PC-3 (cell line): ENCODE data around the gene GRIA1. TPM values are rescaled to one million over a fixed set of nuclear protein-coding genes. Genes with fewer than 3 reads are reported as not detected.

Experiments used
- ATAC-seq: fragments of 200-7000 bp; cut with Tn5 transposase; 2 replicates; pipeline ENCODE4 v1.9.1; 2020; ENCODE audit warnings: mild to moderate bottlenecking, moderate library complexity
- BruUV-seq: library from RNA; stranded (reverse); fragments of 400-500 nt; replicated peaks from 2 replicates; lab custom pipeline; 2021; lab: Mats Ljungman, UMichigan
- CTCF ChIA-PET: fragments of 300-600 bp; sonication (Branson Sonifier 250); formaldehyde crosslinking; loops from one replicate; lab custom pipeline; 2022; ENCODE audit warnings: antibody characterized with exemption; lab: Charles Lee
- POLR2A ChIA-PET: fragments of 300-600 bp; sonication (Branson Sonifier 250); formaldehyde crosslinking; loops from one replicate; lab custom pipeline; 2022; ENCODE audit warnings: antibody characterized with exemption; ENCODE audit not compliant: unreplicated experiment; lab: Charles Lee
- DNase-seq: peaks from one replicate; pipeline ENCODE4 v3.0.0-alpha.2; 2015
- H2AFZ ChIP-seq: fragments of 300-600 bp; sonication (generic); 2 replicates; pipeline ENCODE4 v1.6.0; 2016; ENCODE audit warnings: antibody characterized with exemption, low read length
- H3F3A ChIP-seq: fragments of 300-600 bp; sonication (generic); one replicate; pipeline ENCODE4 v1.6.0; 2017; ENCODE audit warnings: antibody characterized with exemption, low read length, control low read depth, mild to moderate bottlenecking; ENCODE audit not compliant: unreplicated experiment
- H3K27ac ChIP-seq: fragments of 300-600 bp; sonication (generic); 2 replicates; pipeline ENCODE4 v1.5.1; 2016; ENCODE audit warnings: mild to moderate bottlenecking, low read length
- H3K27me3 ChIP-seq: fragments of 300-600 bp; sonication (generic); 2 replicates; pipeline ENCODE4 v1.6.1; 2016; ENCODE audit warnings: low read length, mixed read lengths
- H3K36me3 ChIP-seq: fragments of 300-600 bp; sonication (generic); 2 replicates; pipeline ENCODE4 v1.6.1; 2016; ENCODE audit warnings: low read depth, mixed run types, low read length, mixed read lengths
- H3K4me1 ChIP-seq: fragments of 300-600 bp; sonication (generic); 2 replicates; pipeline ENCODE4 v1.5.1; 2016; ENCODE audit warnings: low read length; ENCODE audit not compliant: insufficient read depth
- H3K4me2 ChIP-seq: fragments of 300-600 bp; sonication (generic); 2 replicates; pipeline ENCODE4 v1.6.0; 2016; ENCODE audit warnings: low read length
- H3K4me3 ChIP-seq: fragments of 300-600 bp; sonication (generic); 2 replicates; pipeline ENCODE4 v1.5.1; 2016; ENCODE audit warnings: mild to moderate bottlenecking, low read length, mixed read lengths
- H3K79me2 ChIP-seq: fragments of 300-600 bp; sonication (generic); 2 replicates; pipeline ENCODE4 v1.6.1; 2017; ENCODE audit warnings: low read length, mixed read lengths
- H3K9ac ChIP-seq: fragments of 300-600 bp; sonication (generic); 2 replicates; pipeline ENCODE4 v1.6.0; 2016; ENCODE audit warnings: mild to moderate bottlenecking, low read length
- H3K9me2 ChIP-seq: fragments of 300-600 bp; sonication (generic); replicated peaks from 2 replicates; pipeline ENCODE4 v1.6.1; 2016; ENCODE audit warnings: mixed run types, low read length, mixed read lengths
- H3K9me3 ChIP-seq: fragments of 300-600 bp; sonication (generic); 2 replicates; pipeline ENCODE4 v1.6.1; 2016; ENCODE audit warnings: low read length, mixed read lengths
- H4K20me1 ChIP-seq: fragments of 300-600 bp; sonication (generic); 2 replicates; pipeline ENCODE4 v1.6.1; 2016; ENCODE audit warnings: low read length, mixed read lengths
- CTCF ChIP-seq: fragments of 300-600 bp; sonication (generic); conservative IDR thresholded peaks from 2 replicates; pipeline ENCODE4 v1.5.1; 2017; ENCODE audit warnings: antibody characterized with exemption, low read depth, mild to moderate bottlenecking, low read length
- EZH2 ChIP-seq: fragments of 300-600 bp; sonication (generic); IDR thresholded peaks from one replicate; pipeline ENCODE4 v1.6.1; 2017; ENCODE audit warnings: antibody characterized with exemption, mild to moderate bottlenecking, low read length; ENCODE audit not compliant: unreplicated experiment
- EZH2phosphoT487 ChIP-seq: fragments of 300-600 bp; sonication (generic); IDR thresholded peaks from 2 replicates; pipeline ENCODE4 v1.6.1; 2018; ENCODE audit warnings: mild to moderate bottlenecking, antibody characterized with exemption, low read length, borderline replicate concordance
- intact Hi-C: fragments of 100-400 bp; cut with micrococcal nuclease; formaldehyde crosslinking; loops from 2 replicates; pipeline ENCODE4 v1.9.0; 2023
- total RNA-seq: library from RNA; depleted of rRNA; stranded (reverse); fragments of >200 nt; gene quantifications from 2 replicates; pipeline ENCODE4 v1.2.3, GENCODE V29; 2014

GRIA1 gene
- total RNA-seq, 1 experiment from 2014 or later, result not detected

- no peaks in the 10 kb centered on the region for H3K9me3 ChIP-seq
- POLR2A ChIA-PET, result interaction anchor here (0.6 kb wide), 1 partner anchor 61 kb away, joined by 5 read pairs; no protein-coding TSS in a partner anchor
- ATAC-seq (no peak), DNase-seq (no peak)
- no peak overlapping the region for H3K27ac ChIP-seq
- TF ChIP-seq EZH2 (no peak), CTCF (no peak), EZH2phosphoT487 (no peak)
- no peaks in the 10 kb centered on the region for H3K79me2 ChIP-seq
- CTCF ChIA-PET, result no interaction called here
- no peaks in the 10 kb centered on the region for H3K4me1 ChIP-seq
- H3F3A ChIP-seq, result no peaks in the 10 kb centered on the region
- no peak overlapping the region for H3K4me2 ChIP-seq
- no peaks in the 10 kb centered on the region for H3K9me2 ChIP-seq
- no peak overlapping the region for H2AFZ ChIP-seq
- intact Hi-C loops, result no loop called here
- no peaks in the 10 kb centered on the region for H3K36me3 ChIP-seq
- H4K20me1 ChIP-seq, result no peaks in the 10 kb centered on the region
- no peak overlapping the region for H3K4me3 ChIP-seq
- H3K27me3 ChIP-seq, result no peaks in the 10 kb centered on the region; the same call in 1 of the 2 replicates
- BruUV-seq, result no TSS peak
- H3K9ac ChIP-seq, result no peak overlapping the region
These were observed 256.0 kb downstream of the GRIA1 start for GRCh38 chr5:153746440-153746839.

GRCh38 chr5:153748823-153749222 lies 258.4 kb downstream of the GRIA1 start:
- no peak for TF ChIP-seq EZH2
- TF ChIP-seq CTCF, result no peak
- TF ChIP-seq EZH2phosphoT487, result no peak
- Histone ChIP-seq H3K27ac (no peak overlapping the region), H3K36me3 (no peaks in the 10 kb centered on the region), H3K9me2 (no peaks in the 10 kb centered on the region), H3K4me3 (no peak overlapping the region), H2AFZ (no peak overlapping the region), H3F3A (no peaks in the 10 kb centered on the region), H3K79me2 (no peaks in the 10 kb centered on the region), H4K20me1 (no peaks in the 10 kb centered on the region), H3K9me3 (no peaks in the 10 kb centered on the region), H3K9ac (no peak overlapping the region), H3K4me2 (no peak overlapping the region), H3K4me1 (no peaks in the 10 kb centered on the region), H3K27me3 (no peaks in the 10 kb centered on the region; the same call in 1 of the 2 replicates)
- ChIA-PET POLR2A (no interaction called here), CTCF (no interaction called here)
- no TSS peak for BruUV-seq
- DNase-seq (no peak), ATAC-seq (no peak)
- intact Hi-C loops, result no loop called here

- H3K4me3 ChIP-seq, result no peak overlapping the region
- ChIA-PET CTCF (no interaction called here), POLR2A (no interaction called here)
- no peaks in the 10 kb centered on the region; the same call in 1 of the 2 replicates for H3K27me3 ChIP-seq
- H3K4me2 ChIP-seq, result no peak overlapping the region
- H3F3A ChIP-seq, result no peaks in the 10 kb centered on the region
- no peak overlapping the region for H2AFZ ChIP-seq
- no peaks in the 10 kb centered on the region for H3K4me1 ChIP-seq
- H3K79me2 ChIP-seq, result no peaks in the 10 kb centered on the region
- TF ChIP-seq EZH2 (no peak), CTCF (no peak), EZH2phosphoT487 (no peak)
- no peak overlapping the region for H3K27ac ChIP-seq
- H3K9me3 ChIP-seq, result no peaks in the 10 kb centered on the region
- intact Hi-C loops, result no loop called here
- H3K36me3 ChIP-seq, result no peaks in the 10 kb centered on the region
- H3K9ac ChIP-seq, result no peak overlapping the region
- ATAC-seq, result no peak
- no TSS peak for BruUV-seq
- H3K9me2 ChIP-seq, result no peaks in the 10 kb centered on the region
- no peaks in the 10 kb centered on the region for H4K20me1 ChIP-seq
- DNase-seq, result no peak
These were observed 259.5 kb downstream of the GRIA1 start for GRCh38 chr5:153749960-153750359.
